H9 (cell line): Measurements from ENCODE around the gene GLDC. TPM values are rescaled to one million over a fixed set of nuclear protein-coding genes. Genes with fewer than 3 reads are reported as not detected.

Experiments used
- DNase-seq: peaks from one replicate; pipeline ENCODE4 v3.0.0-alpha.2; 2017
- H2AFZ ChIP-seq: one replicate; pipeline ENCODE4 v1.6.1; 2013; ENCODE audit warnings: mild to moderate bottlenecking, low read length, control low read depth, moderate library complexity
- H2AK5ac ChIP-seq: 2 replicates; pipeline ENCODE4 v1.6.1; 2013; ENCODE audit warnings: low read length, control low read depth, mixed read lengths; ENCODE audit not compliant: insufficient read length
- H2BK120ac ChIP-seq: one replicate; pipeline ENCODE4 v1.6.1; 2013; ENCODE audit warnings: low read depth, mild to moderate bottlenecking, low read length, control low read depth, inconsistent platforms; ENCODE audit not compliant: poor library complexity, severe bottlenecking
- H2BK12ac ChIP-seq: 2 replicates; pipeline ENCODE4 v1.6.1; 2013; ENCODE audit warnings: low read length, control low read depth, mixed read lengths, low read depth; ENCODE audit not compliant: insufficient read length
- H2BK15ac ChIP-seq: 2 replicates; pipeline ENCODE4 v1.6.1; 2013; ENCODE audit warnings: low read depth, low read length, control low read depth
- H2BK20ac ChIP-seq: one replicate; pipeline ENCODE4 v1.6.1; 2013; ENCODE audit warnings: low read depth, mild to moderate bottlenecking, low read length, control low read depth, inconsistent platforms; ENCODE audit not compliant: poor library complexity, severe bottlenecking
- H2BK5ac ChIP-seq: 2 replicates; pipeline ENCODE4 v1.6.1; 2013; ENCODE audit warnings: low read length, control low read depth, mixed read lengths; ENCODE audit not compliant: insufficient read length
- H3K14ac ChIP-seq: 2 replicates; pipeline ENCODE4 v1.6.1; 2013; ENCODE audit warnings: low read length, control low read depth; ENCODE audit not compliant: insufficient read depth
- H3K18ac ChIP-seq: 2 replicates; pipeline ENCODE4 v1.6.1; 2013; ENCODE audit warnings: low read depth, mild to moderate bottlenecking, mixed read lengths, low read length, control low read depth; ENCODE audit not compliant: insufficient read length
- H3K23ac ChIP-seq: 2 replicates; pipeline ENCODE4 v1.6.1; 2013; ENCODE audit warnings: low read length, control low read depth, mixed read lengths, low read depth; ENCODE audit not compliant: insufficient read length
- H3K23me2 ChIP-seq: 2 replicates; pipeline ENCODE4 v1.6.1; 2013; ENCODE audit warnings: low read depth, mild to moderate bottlenecking, mixed read lengths, low read length, control low read depth; ENCODE audit not compliant: insufficient read length, poor library complexity, severe bottlenecking
- H3K27ac ChIP-seq: 2 replicates; pipeline ENCODE4 v1.5.1; 2013; ENCODE audit warnings: low read length, control low read depth, mixed read lengths, low read depth; ENCODE audit not compliant: insufficient read length
- H3K27me3 ChIP-seq: 2 replicates; pipeline ENCODE4 v1.6.1; 2013; ENCODE audit warnings: low read length, control low read depth, inconsistent platforms; ENCODE audit not compliant: insufficient read depth
- H3K4ac ChIP-seq: 2 replicates; pipeline ENCODE4 v1.6.1; 2013; ENCODE audit warnings: low read depth, mild to moderate bottlenecking, control low read depth, inconsistent platforms, low read length, moderate library complexity
- H3K4me1 ChIP-seq: 2 replicates; pipeline ENCODE4 v1.6.1; 2013; ENCODE audit warnings: low read length, control low read depth, inconsistent platforms; ENCODE audit not compliant: insufficient read depth
- H3K4me2 ChIP-seq: 2 replicates; pipeline ENCODE4 v1.6.1; 2013; ENCODE audit warnings: low read length, control low read depth, mixed read lengths; ENCODE audit not compliant: insufficient read length, insufficient read depth
- H3K56ac ChIP-seq: 2 replicates; pipeline ENCODE4 v1.6.1; 2013; ENCODE audit warnings: low read depth, mild to moderate bottlenecking, mixed read lengths, low read length, control low read depth; ENCODE audit not compliant: insufficient read length
- H3K79me1 ChIP-seq: 2 replicates; pipeline ENCODE4 v1.6.1; 2013; ENCODE audit warnings: low read depth, mild to moderate bottlenecking, moderate library complexity, low read length, control low read depth, inconsistent platforms; ENCODE audit not compliant: insufficient read depth, poor library complexity, severe bottlenecking
- H3K79me2 ChIP-seq: 2 replicates; pipeline ENCODE4 v1.6.1; 2013; ENCODE audit warnings: low read length, control low read depth, inconsistent platforms; ENCODE audit not compliant: insufficient read depth
- H3K9ac ChIP-seq: 2 replicates; pipeline ENCODE4 v1.6.1; 2013; ENCODE audit warnings: low read length, control low read depth, mixed read lengths; ENCODE audit not compliant: insufficient read length; ENCODE audit errors: extremely low read depth
- H3K9me3 ChIP-seq: one replicate; pipeline ENCODE4 v1.6.1; 2013; ENCODE audit warnings: low read depth, low read length, inconsistent platforms; ENCODE audit not compliant: control insufficient read depth
- H3T11ph ChIP-seq: one replicate; pipeline ENCODE4 v1.6.1; 2013; ENCODE audit warnings: mild to moderate bottlenecking, low read length, control low read depth, inconsistent platforms
- H4K20me1 ChIP-seq: one replicate; pipeline ENCODE4 v1.6.1; 2013; ENCODE audit not compliant: control insufficient read depth, insufficient read length, insufficient read depth
- H4K5ac ChIP-seq: 2 replicates; pipeline ENCODE4 v1.6.1; 2013; ENCODE audit warnings: low read depth, mild to moderate bottlenecking, mixed read lengths, low read length, control low read depth; ENCODE audit not compliant: insufficient read length
- H4K8ac ChIP-seq: replicated peaks from 2 replicates; pipeline ENCODE4 v1.6.1; 2013; ENCODE audit warnings: low read length, control low read depth, mixed read lengths, low read depth; ENCODE audit not compliant: insufficient read length
- H4K91ac ChIP-seq: 2 replicates; pipeline ENCODE4 v1.6.1; 2013; ENCODE audit warnings: low read depth, mild to moderate bottlenecking, moderate library complexity, mixed read lengths, low read length, control low read depth; ENCODE audit not compliant: insufficient read length
- H3K27ac Mint-ChIP-seq, 3 experiments: 2 replicates in 2 of 3; 3 replicates in 1 of 3; pipeline ENCODE4 v1.8.0; 2020 to 2021; ENCODE audit warnings: mixed read lengths in 3 of 3, mild to moderate bottlenecking in 1 of 3, moderate library complexity in 1 of 3
- H3K27me3 Mint-ChIP-seq: 2 replicates; pipeline ENCODE4 v1.8.0; 2021; ENCODE audit warnings: low read depth, mild to moderate bottlenecking, moderate library complexity, mixed read lengths
- H3K36me3 Mint-ChIP-seq, 3 experiments: 2 replicates in 2 of 3; 3 replicates in 1 of 3; pipeline ENCODE4 v1.8.0; 2020 to 2021; ENCODE audit warnings: low read depth in 3 of 3, mixed read lengths in 3 of 3; ENCODE audit not compliant: insufficient read depth in 1 of 3
- H3K4me1 Mint-ChIP-seq, 2 experiments: 2 replicates each; pipeline ENCODE4 v1.8.0; 2020; ENCODE audit warnings: mixed read lengths in 2 of 2
- H3K4me3 Mint-ChIP-seq, 2 experiments: 2 replicates in 1 of 2; 3 replicates in 1 of 2; pipeline ENCODE4 v1.8.0; 2020 to 2021; ENCODE audit warnings: mild to moderate bottlenecking in 2 of 2, mixed read lengths in 2 of 2, moderate library complexity in 1 of 2
- H3K9me3 Mint-ChIP-seq, 2 experiments: 2 replicates in 1 of 2; 3 replicates in 1 of 2; pipeline ENCODE4 v1.8.0; 2020; ENCODE audit warnings: mild to moderate bottlenecking in 2 of 2, mixed read lengths in 2 of 2, moderate library complexity in 1 of 2
- WGBS: extraction: QIAGEN DNeasy Blood & Tissue Kit; methylation state at CpG from one replicate; pipeline ENCODE4 v1.1.7; 2013; ENCODE audit warnings: missing lambda C conversion rate, low lambda C conversion rate, mixed read lengths; ENCODE audit not compliant: insufficient read length; ENCODE audit errors: extremely low coverage; 5-methylcytosine and 5-hydroxymethylcytosine counted together
- total RNA-seq: library from RNA; stranded (reverse); gene quantifications from 2 replicates; pipeline ENCODE4 v1.2.1, GENCODE V29; 2021
- TF ChIP-seq, protein P1 (sequence below): fragments of 200-600 bp; sonication (generic); conservative IDR thresholded peaks from 3 replicates; pipeline ENCODE4 v1.8.0; 2021; ENCODE audit warnings: antibody characterized with exemption, mild to moderate bottlenecking

Gene GLDC
- total RNA-seq, 1 experiment from 2014 or later: 74.4 TPM

DNA sequence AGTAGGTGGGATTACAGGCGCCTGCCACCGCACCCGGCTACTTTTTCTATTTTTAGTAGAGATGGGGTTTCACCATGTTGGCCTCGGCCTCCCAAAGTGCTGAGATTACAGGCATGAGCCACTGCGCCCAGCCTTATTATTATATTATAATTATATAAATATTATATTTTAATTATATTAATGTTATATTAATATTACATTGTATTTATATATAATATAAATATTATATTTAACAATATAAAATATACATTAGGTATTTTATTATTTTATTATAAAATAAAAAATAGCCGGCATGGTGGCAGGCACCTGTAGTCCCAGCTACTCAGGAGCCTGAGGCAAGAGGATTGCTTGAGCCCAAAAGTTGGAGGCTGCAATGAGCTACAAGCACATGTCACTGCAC is 21.6 kb upstream of the GLDC start:
- Mint-ChIP-seq H3K27me3 (no peaks in the 10 kb centered on the region), H3K4me1 (peaks cover 8 to 10% of the 10 kb centered on the region in 2 experiments), H3K27ac (no peak overlapping the region), H3K4me3 (no peak overlapping the region), H3K36me3 (peaks cover 8 to 26% (median 8%) of the 10 kb centered on the region in 3 experiments; a peak in 6 of 7 replicates), H3K9me3 (no peaks in the 10 kb centered on the region)
- H3K4ac ChIP-seq: no peak overlapping the region
- H3K79me2 ChIP-seq: peaks cover 2% of the 10 kb centered on the region; the same call in 1 of the 2 replicates
- H3K27ac ChIP-seq: no peak overlapping the region
- H4K20me1 ChIP-seq: no peaks in the 10 kb centered on the region
- H2AFZ ChIP-seq: no peak overlapping the region
- no peak overlapping the region for H2BK120ac ChIP-seq
- H3K9ac ChIP-seq: no peak overlapping the region
- no CpG with 5 or more reads among the region's 6 CpGs for WGBS
- H2AK5ac ChIP-seq: no peak overlapping the region
- peaks cover 2% of the 10 kb centered on the region; the same call in 1 of the 2 replicates for H3K4me1 ChIP-seq
- H2BK20ac ChIP-seq: no peak overlapping the region
- no peak overlapping the region for H3K18ac ChIP-seq
- no peaks in the 10 kb centered on the region for H3K27me3 ChIP-seq
- TF ChIP-seq, protein P1, sequence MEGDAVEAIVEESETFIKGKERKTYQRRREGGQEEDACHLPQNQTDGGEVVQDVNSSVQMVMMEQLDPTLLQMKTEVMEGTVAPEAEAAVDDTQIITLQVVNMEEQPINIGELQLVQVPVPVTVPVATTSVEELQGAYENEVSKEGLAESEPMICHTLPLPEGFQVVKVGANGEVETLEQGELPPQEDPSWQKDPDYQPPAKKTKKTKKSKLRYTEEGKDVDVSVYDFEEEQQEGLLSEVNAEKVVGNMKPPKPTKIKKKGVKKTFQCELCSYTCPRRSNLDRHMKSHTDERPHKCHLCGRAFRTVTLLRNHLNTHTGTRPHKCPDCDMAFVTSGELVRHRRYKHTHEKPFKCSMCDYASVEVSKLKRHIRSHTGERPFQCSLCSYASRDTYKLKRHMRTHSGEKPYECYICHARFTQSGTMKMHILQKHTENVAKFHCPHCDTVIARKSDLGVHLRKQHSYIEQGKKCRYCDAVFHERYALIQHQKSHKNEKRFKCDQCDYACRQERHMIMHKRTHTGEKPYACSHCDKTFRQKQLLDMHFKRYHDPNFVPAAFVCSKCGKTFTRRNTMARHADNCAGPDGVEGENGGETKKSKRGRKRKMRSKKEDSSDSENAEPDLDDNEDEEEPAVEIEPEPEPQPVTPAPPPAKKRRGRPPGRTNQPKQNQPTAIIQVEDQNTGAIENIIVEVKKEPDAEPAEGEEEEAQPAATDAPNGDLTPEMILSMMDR: no peak
- H4K91ac ChIP-seq: no peak overlapping the region
- H2BK5ac ChIP-seq: no peak overlapping the region
- H2BK15ac ChIP-seq: no peak overlapping the region
- no peak overlapping the region for H3K56ac ChIP-seq
- no peaks in the 10 kb centered on the region for H3K79me1 ChIP-seq
- no peak overlapping the region for H4K5ac ChIP-seq
- no peak overlapping the region for H3K14ac ChIP-seq
- no peak overlapping the region for H3K23ac ChIP-seq
- no peak overlapping the region for H4K8ac ChIP-seq
- no peak overlapping the region for H3K4me2 ChIP-seq
- DNase-seq: no peak
- no peaks in the 10 kb centered on the region for H3K23me2 ChIP-seq
- no peaks in the 10 kb centered on the region for H3K9me3 ChIP-seq
- no peak overlapping the region for H3T11ph ChIP-seq
- no peak overlapping the region for H2BK12ac ChIP-seq
